Activated naive CD8-positive, alpha-beta T cell treated with anti-CD3 and anti-CD28 coated beads, Interleukin-2, amount 10 ng/mL, durations not matched to agents 7 days and 5 days (primary cell): ENCODE results near the gene MAST4. TPM values are rescaled to one million over a fixed set of nuclear protein-coding genes. Genes with fewer than 3 reads are reported as not detected.

Source experiments
- ATAC-seq: fragments of 150-1000 bp; cut with Tn5 transposase; one replicate; pipeline ENCODE4 v1.10.0; 2021; ENCODE audit warnings: low read depth, moderate library complexity
- POLR2A ChIA-PET: fragments of 350-600 bp; sonication (Branson Sonifier 250); formaldehyde crosslinking; loops from one replicate; lab custom pipeline; 2021; ENCODE audit warnings: antibody characterized with exemption; lab: Charles Lee
- DNase-seq: peaks from one replicate; pipeline ENCODE4 v3.0.0; 2021
- H3K27ac Mint-ChIP-seq: one replicate; pipeline ENCODE4 v1.8.0; 2022; ENCODE audit warnings: mild to moderate bottlenecking, mixed read lengths
- H3K27me3 Mint-ChIP-seq: one replicate; pipeline ENCODE4 v1.8.0; 2022; ENCODE audit warnings: mild to moderate bottlenecking, moderate library complexity, mixed read lengths
- H3K36me3 Mint-ChIP-seq: one replicate; pipeline ENCODE4 v1.8.0; 2021; ENCODE audit warnings: mild to moderate bottlenecking, mixed read lengths
- H3K4me1 Mint-ChIP-seq: one replicate; pipeline ENCODE4 v1.8.0; 2021; ENCODE audit warnings: mixed read lengths
- H3K4me3 Mint-ChIP-seq: one replicate; pipeline ENCODE4 v1.8.0; 2022; ENCODE audit warnings: mild to moderate bottlenecking, moderate library complexity, mixed read lengths
- H3K9me3 Mint-ChIP-seq: one replicate; pipeline ENCODE4 v1.8.0; 2021; ENCODE audit warnings: mixed read lengths
- total RNA-seq, 2 experiments: library from RNA; stranded (reverse); gene quantifications; one replicate each; pipeline ENCODE4 v1.2.3, GENCODE V29; 2021

Gene MAST4
- total RNA-seq, 2 experiments from 2014 or later = 13.4 to 14.3 TPM

DNA sequence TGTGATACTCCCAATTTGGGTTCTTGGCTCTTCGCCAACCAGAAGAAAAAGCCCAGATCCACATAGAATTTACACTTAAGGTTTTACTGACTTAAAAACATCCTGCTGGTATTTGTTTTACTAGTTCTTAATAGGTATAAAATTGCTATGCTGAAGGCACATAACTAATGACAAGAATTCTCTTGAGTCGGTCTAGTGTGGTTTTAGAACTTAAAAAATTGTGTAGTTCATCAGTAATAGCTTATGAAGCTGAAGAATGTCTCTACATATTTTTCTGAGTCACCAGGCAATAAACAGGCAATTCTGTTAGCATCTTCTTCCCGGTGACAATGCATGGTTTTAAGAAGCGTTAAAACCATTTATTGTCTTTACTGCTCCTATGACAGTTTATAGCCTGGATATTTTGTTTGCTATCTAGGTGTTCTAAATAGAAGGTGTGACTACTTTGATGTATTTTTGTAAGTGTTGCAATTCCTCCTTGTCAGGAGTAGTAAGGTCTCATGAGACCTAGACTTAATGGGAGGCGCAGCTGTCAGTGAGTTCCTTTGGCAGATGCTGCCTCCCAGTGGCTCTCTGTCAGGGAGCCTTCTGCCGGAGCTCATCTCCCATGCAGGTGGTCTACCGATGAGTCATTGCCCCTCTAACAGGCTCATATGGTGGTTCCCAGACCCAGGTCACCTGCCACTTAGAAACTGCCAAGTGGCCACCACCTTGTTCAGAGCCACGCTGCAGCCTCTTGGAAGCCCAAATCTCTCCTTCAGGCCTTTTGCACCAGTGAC lies 173.8 kb downstream of the MAST4 start:
- Mint-ChIP-seq H3K27me3 (peaks cover 4% of the 10 kb centered on the region), H3K9me3 (no peaks in the 10 kb centered on the region), H3K4me1 (peaks cover 2% of the 10 kb centered on the region), H3K27ac (no peak overlapping the region), H3K4me3 (no peak overlapping the region), H3K36me3 (no peaks in the 10 kb centered on the region)
- DNase-seq (no peak), ATAC-seq (no peak)
- POLR2A ChIA-PET = no interaction called here

DNA sequence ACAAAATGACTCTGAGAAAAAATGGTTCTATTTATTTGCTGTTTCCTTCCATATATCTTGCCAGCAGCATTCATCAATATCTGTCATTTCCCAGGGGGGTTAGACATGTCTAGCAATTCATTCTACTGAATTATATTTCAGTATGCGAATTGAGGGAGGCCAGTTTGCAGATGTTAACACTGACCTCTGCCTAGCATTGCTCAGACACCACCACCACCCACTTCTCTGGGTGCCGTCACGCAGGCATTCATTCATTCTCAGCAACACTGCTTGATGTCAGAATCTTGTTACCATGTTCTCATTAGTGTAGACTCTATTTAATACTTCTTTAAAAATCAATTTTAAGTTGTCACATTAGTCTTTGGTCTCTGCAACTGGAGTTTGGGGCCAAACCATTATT lies 181.7 kb downstream of the MAST4 start:
- POLR2A ChIA-PET = no interaction called here
- no peak for DNase-seq
- no peak for ATAC-seq
- peaks cover 11% of the 10 kb centered on the region for H3K27me3 Mint-ChIP-seq
- no peaks in the 10 kb centered on the region for H3K9me3 Mint-ChIP-seq
- no peak overlapping the region for H3K4me3 Mint-ChIP-seq
- H3K4me1 Mint-ChIP-seq = no peaks in the 10 kb centered on the region
- H3K27ac Mint-ChIP-seq = no peak overlapping the region
- H3K36me3 Mint-ChIP-seq = no peaks in the 10 kb centered on the region

DNA sequence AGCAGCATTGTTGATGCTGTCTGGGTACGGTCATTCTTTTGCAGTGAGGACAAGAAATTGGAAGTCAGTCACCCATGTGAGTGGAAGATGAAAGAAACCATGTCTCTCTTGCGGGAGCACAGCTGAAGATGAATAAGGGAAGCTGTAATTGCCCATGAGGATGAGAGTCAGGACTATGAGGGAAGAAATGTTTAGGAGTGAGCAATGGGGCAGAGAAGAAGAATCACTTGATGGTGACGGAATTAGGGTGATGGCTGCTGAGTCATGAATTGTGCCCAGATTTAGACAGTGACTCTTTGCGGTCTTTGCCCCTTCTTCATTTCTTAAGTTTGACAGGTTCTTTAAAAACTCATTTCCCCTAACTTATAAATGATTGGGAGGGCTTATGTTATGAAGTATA lies 183.3 kb downstream of the MAST4 start:
- DNase-seq = no peak
- POLR2A ChIA-PET = no interaction called here
- H3K27ac Mint-ChIP-seq = no peak overlapping the region
- H3K9me3 Mint-ChIP-seq = no peaks in the 10 kb centered on the region
- no peaks in the 10 kb centered on the region for H3K4me1 Mint-ChIP-seq
- no peak for ATAC-seq
- no peak overlapping the region for H3K4me3 Mint-ChIP-seq
- H3K36me3 Mint-ChIP-seq = no peaks in the 10 kb centered on the region
- H3K27me3 Mint-ChIP-seq = peaks cover 13% of the 10 kb centered on the region

DNA sequence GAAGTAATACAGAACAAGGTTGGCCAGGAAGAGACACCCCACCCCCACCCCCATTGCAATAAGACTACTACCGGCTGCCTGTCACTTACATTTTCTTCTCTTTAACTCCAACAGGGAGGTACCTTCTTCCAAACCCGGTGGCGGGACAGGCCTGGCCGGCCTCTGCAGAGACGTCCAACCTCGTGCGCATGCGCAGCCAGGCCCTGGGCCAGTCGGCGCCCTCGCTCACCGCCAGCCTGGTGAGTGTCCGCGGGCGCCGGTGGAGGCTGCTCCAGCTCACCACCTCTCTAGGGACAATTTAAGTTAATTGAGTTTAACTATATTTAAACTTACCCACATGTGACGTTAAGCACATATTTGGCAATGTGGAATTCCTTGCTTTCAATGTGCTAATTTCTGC lies 192.4 kb downstream of the MAST4 start:
- no peak overlapping the region for H3K4me3 Mint-ChIP-seq
- ATAC-seq (no peak), DNase-seq (no peak)
- H3K27me3 Mint-ChIP-seq = peaks cover 7% of the 10 kb centered on the region
- H3K9me3 Mint-ChIP-seq = no peaks in the 10 kb centered on the region
- H3K36me3 Mint-ChIP-seq = no peaks in the 10 kb centered on the region
- H3K4me1 Mint-ChIP-seq = no peaks in the 10 kb centered on the region
- POLR2A ChIA-PET = no interaction called here
- no peak overlapping the region for H3K27ac Mint-ChIP-seq

DNA sequence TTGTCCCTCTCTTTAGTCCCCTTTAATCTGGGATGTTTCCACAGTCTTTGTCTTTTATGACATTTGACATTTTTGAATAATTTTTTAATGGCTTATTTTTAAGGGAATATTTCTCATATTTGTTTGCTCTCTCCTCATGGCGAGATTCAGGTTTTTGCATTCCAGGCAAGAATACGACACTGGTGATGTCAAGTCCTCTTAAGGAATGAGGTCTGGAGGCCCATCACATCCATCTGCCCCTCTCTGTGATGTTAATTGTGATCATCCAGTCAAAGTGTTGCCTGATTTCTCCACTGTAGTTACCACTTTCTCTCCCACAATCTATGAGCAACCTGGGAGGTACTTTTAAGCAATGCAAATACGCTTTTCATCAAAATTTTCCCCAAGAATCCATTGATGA lies 193.2 kb downstream of the MAST4 start:
- Mint-ChIP-seq H3K36me3 (no peaks in the 10 kb centered on the region), H3K9me3 (no peaks in the 10 kb centered on the region), H3K4me1 (no peaks in the 10 kb centered on the region), H3K27ac (no peak overlapping the region), H3K4me3 (no peak overlapping the region), H3K27me3 (peaks cover 12% of the 10 kb centered on the region)
- POLR2A ChIA-PET = no interaction called here
- ATAC-seq (no peak), DNase-seq (no peak)

DNA sequence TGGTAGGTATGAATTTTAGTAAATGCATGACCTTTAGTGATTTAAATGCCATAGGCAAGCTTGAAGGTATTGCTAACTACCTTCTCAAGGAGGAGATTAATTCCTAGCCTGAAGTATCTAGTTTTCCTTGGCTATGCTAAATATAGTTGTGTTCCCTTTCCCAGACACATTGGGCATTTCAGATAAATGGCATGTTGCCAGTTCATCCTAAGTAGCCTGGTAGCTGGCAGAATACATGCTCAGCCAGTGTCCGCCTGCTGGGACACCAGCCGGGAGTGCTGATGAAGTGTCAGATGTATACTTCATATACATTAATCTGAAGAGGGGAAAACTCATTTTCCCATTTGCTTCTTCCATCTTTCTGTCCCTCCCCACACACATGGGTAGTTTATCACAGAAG lies 196.9 kb downstream of the MAST4 start:
- no peaks in the 10 kb centered on the region for H3K36me3 Mint-ChIP-seq
- H3K4me1 Mint-ChIP-seq = no peaks in the 10 kb centered on the region
- no peak overlapping the region for H3K27ac Mint-ChIP-seq
- ATAC-seq = no peak
- no peak overlapping the region for H3K4me3 Mint-ChIP-seq
- no peak for DNase-seq
- H3K27me3 Mint-ChIP-seq = peaks cover 14% of the 10 kb centered on the region
- POLR2A ChIA-PET = no interaction called here
- H3K9me3 Mint-ChIP-seq = no peaks in the 10 kb centered on the region

DNA sequence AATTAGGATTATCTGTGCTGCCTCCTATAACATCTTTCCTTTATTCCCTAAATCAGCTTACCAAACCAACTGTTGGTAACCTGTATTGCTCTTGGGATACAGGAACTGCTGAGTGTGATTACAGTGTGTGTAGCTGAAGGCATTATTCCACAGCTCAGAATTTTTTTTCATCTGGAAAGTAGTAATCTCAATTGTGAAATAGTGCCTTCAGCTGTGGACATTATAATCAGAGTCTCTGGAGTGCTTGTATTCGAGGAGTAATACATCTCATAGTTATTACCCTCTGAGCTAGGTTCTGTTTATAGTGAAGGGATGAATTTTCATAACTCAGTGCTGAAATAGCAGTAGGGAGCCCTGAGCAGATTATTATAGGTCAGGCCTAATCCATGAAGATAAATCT lies 199.5 kb downstream of the MAST4 start:
- peaks cover 2% of the 10 kb centered on the region for H3K36me3 Mint-ChIP-seq
- no peak for DNase-seq
- no peak overlapping the region for H3K4me3 Mint-ChIP-seq
- peaks cover 30% of the 10 kb centered on the region for H3K27me3 Mint-ChIP-seq
- H3K27ac Mint-ChIP-seq = no peak overlapping the region
- POLR2A ChIA-PET = no interaction called here
- no peaks in the 10 kb centered on the region for H3K4me1 Mint-ChIP-seq
- H3K9me3 Mint-ChIP-seq = no peaks in the 10 kb centered on the region
- no peak for ATAC-seq

DNA sequence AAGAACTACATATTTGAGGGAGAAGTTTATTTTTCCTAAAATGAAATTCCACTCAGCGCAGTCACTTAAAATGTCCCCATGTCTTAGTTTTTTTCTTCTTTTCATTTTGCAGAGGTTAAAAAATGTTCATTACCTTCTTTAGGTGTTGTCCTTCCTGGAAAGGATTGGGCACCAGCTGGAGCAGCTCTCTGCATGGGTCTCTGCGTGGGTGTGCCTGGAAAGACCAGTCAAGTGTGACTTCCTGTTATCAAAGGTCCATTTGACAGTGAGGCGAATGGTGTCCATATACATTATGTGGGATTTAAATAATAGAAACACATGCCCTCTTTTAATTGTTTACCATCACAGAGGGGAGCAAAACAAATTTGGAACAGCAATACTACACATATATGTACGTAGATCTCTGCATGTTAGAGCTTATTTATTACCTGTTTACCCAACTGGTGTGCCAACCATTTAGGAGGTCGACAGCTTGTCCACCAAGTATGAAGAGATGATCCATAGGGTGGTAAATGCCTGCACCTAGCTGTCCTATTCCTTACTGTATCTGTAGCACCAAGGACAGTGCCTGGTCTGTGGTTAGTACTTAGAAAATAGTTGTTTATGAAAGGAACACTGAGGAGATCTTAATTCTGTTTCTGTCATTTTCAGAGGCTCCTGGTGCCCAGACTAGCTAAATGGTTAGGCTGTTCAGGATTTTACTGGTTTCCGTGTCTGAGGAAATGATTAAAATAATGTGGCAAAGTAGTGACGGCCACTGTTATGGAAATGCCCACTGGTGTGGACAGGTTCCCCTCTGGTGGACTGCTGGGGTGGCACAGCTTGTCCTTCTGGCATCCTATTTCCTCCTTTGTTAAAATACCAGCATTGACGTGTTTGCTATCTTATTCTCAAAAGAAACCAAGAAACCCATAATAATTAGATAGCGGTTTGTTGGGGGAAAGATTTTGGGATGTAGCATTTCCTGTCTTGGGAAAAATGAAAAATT lies 200.4 kb downstream of the MAST4 start:
- Mint-ChIP-seq H3K27ac (no peak overlapping the region), H3K36me3 (peaks cover 2% of the 10 kb centered on the region), H3K4me3 (no peak overlapping the region), H3K4me1 (no peaks in the 10 kb centered on the region), H3K9me3 (no peaks in the 10 kb centered on the region), H3K27me3 (peaks cover 34% of the 10 kb centered on the region)
- POLR2A ChIA-PET = no interaction called here
- no peak for ATAC-seq
- no peak for DNase-seq

DNA sequence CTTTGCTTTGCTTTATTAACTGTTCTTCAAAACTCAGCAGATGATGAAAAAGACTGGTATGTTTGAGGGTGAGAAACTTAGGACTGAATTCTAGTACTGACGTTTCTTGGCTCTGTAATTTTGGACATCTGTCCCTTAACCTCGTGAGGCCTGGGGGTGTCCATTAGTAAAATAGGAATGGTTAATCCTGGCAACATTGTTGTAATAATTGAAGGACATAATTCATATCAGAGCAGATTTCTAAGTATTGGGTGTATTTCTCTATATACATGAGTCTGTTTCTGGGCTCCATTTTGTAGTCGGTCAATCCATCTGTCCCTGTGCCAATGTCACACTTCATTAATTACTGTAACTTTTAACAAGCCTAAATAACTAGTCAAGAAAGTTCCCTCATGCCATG lies 206.7 kb downstream of the MAST4 start:
- H3K4me3 Mint-ChIP-seq = no peak overlapping the region

DNA sequence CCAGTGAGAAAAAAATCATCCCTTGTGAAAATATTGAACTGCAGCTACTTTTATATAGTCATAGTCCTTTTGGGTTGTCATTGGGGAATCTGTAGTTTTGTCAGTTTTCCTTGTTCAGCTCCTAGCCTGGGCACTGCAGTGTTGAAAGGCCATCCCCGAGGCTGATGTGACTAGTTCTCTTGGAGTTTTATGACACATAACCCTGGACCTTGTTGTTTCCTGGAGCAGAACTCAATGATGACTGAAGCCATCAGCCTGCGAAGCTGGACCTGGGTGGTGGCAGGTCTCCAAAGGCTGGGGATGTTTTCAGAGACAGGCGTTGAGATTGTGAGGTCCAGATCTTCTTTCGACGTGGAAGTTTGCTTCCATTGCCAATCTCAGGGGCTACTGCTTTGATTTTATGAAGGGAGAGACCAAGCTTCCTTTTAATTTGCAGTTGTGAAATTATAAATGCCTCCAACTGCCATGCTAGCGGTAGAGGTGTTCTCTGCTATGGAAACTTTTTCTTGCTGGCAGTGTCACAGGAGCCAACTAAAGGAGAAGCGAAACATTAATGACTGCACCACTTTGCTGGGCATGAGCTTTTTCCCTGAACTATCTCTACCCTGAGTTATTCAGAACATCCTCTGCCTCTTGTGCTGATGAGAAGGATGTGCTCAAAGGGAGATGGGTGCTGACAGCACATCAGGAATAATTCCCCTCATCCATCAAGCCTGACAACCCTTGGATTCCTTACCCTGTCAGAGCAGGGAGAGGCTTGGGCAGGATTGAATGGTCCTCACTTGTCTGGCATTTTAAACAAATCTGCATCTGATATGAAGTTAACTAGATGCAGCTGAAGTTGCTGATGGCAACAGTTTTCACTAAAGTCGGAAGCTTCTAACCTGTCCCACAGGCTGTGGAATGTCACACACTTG lies 209.6 kb downstream of the MAST4 start:
- peaks cover 50% of the 10 kb centered on the region for H3K27me3 Mint-ChIP-seq
- no peaks in the 10 kb centered on the region for H3K36me3 Mint-ChIP-seq
- DNase-seq = no peak
- no peaks in the 10 kb centered on the region for H3K9me3 Mint-ChIP-seq
- H3K4me1 Mint-ChIP-seq = peaks cover 7% of the 10 kb centered on the region
- no peak overlapping the region for H3K4me3 Mint-ChIP-seq
- POLR2A ChIA-PET = no interaction called here
- no peak overlapping the region for H3K27ac Mint-ChIP-seq
- no peak for ATAC-seq

More for the DNA sequence above, 206.7 kb downstream of the MAST4 start:
- H3K36me3 Mint-ChIP-seq = peaks cover 2% of the 10 kb centered on the region
- no peaks in the 10 kb centered on the region for H3K9me3 Mint-ChIP-seq
- no peak for ATAC-seq
- H3K27ac Mint-ChIP-seq = no peak overlapping the region
- H3K4me1 Mint-ChIP-seq = no peaks in the 10 kb centered on the region
- no peak for DNase-seq
- H3K27me3 Mint-ChIP-seq = peaks cover 62% of the 10 kb centered on the region
- POLR2A ChIA-PET = no interaction called here

DNA sequence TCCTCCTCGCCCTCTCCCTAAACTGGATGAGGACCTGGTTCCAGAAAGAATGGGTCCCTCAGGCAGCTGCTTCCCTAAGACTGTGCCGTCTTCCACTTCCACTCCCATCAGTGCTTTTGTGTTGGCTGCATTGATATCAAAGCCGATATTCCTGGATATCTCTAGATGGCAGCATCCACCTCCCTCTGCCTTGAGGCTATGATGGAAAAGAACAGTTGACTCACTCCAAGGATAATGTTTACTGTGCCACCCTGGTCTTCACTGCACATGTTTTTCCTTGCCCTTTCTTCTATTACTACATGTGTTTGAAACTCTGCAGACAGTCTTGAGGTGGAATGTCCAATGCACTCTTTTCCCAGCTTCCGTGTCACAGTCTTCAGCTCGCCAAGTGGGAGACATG lies 211.6 kb downstream of the MAST4 start:
- H3K4me3 Mint-ChIP-seq = no peak overlapping the region
- POLR2A ChIA-PET = no interaction called here
- H3K27me3 Mint-ChIP-seq = peaks cover 44% of the 10 kb centered on the region
- H3K9me3 Mint-ChIP-seq = no peaks in the 10 kb centered on the region
- ATAC-seq (no peak), DNase-seq (no peak)
- no peak overlapping the region for H3K27ac Mint-ChIP-seq
- no peaks in the 10 kb centered on the region for H3K36me3 Mint-ChIP-seq
- peaks cover 12% of the 10 kb centered on the region for H3K4me1 Mint-ChIP-seq

DNA sequence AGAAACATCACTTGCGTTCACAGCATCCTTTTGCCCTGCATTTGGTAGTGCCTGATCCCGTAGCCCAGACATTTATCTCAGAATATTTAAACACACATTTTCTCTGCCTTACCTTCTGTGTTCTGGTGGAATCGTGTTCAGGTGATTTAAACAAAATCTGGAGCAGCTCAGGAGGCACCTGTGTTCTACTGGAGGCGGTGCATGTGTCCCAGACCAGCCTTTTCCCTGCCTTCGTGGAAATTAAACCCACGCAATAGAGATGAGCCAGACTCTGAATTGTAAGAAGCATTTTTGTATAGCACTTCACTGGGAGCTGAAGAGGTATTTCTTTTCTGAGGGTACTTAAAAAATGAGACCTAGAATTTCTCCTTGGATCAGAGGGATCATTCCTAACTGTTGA lies 212.5 kb downstream of the MAST4 start:
- POLR2A ChIA-PET = no interaction called here
- H3K36me3 Mint-ChIP-seq = no peaks in the 10 kb centered on the region
- no peak for ATAC-seq
- DNase-seq = no peak
- no peaks in the 10 kb centered on the region for H3K9me3 Mint-ChIP-seq
- peaks cover 39% of the 10 kb centered on the region for H3K27me3 Mint-ChIP-seq
- no peak overlapping the region for H3K27ac Mint-ChIP-seq
- no peak overlapping the region for H3K4me3 Mint-ChIP-seq
- H3K4me1 Mint-ChIP-seq = peaks cover 12% of the 10 kb centered on the region

DNA sequence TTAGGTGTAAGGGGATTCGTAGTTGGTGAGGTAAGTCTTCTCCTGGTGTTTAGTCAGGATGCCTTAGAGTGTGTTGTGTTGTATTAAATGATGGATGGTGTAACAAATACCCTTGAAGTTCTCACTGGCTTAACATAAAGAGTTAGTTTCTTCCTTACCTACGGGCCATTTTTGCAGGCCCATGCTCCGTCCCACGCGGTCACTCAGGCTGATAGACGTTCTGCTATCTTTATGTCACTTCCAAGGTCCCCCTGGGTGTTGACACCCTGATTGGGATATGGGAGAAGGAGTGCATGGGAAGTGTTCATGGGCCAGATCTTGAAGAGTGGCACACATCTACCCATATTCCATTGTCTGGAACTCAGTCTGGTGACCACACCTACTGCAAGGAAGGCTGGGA lies 214.0 kb downstream of the MAST4 start:
- Mint-ChIP-seq H3K27me3 (peaks cover 26% of the 10 kb centered on the region), H3K4me1 (peaks cover 19% of the 10 kb centered on the region), H3K36me3 (no peaks in the 10 kb centered on the region), H3K27ac (no peak overlapping the region), H3K4me3 (no peak overlapping the region), H3K9me3 (no peaks in the 10 kb centered on the region)
- DNase-seq = no peak
- POLR2A ChIA-PET = no interaction called here
- no peak for ATAC-seq
